Activated CD4-positive, alpha-beta T cell treated with anti-CD3 and anti-CD28 coated beads, Interleukin-2, amount 10 ng/mL, durations not matched to agents 7 days and 5 days (primary cell): ENCODE measurements around the gene RAN. TPM values are rescaled to one million over a fixed set of nuclear protein-coding genes. Genes with fewer than 3 reads are reported as not detected.

Experiments used
- CTCF ChIA-PET: fragments of 350-600 bp; sonication (Branson Sonifier 250); formaldehyde crosslinking; loops from one replicate; lab custom pipeline; 2021; ENCODE audit warnings: antibody characterized with exemption; lab: Charles Lee
- POLR2A ChIA-PET: fragments of 350-600 bp; sonication (Branson Sonifier 250); formaldehyde crosslinking; loops from one replicate; lab custom pipeline; 2021; ENCODE audit warnings: antibody characterized with exemption; lab: Charles Lee
- DNase-seq: peaks from one replicate; pipeline ENCODE4 v3.0.0-alpha.2; 2020
- H3K27ac Mint-ChIP-seq: one replicate; pipeline ENCODE4 v1.8.0; 2021; ENCODE audit warnings: mild to moderate bottlenecking, moderate library complexity, mixed read lengths
- H3K27me3 Mint-ChIP-seq: one replicate; pipeline ENCODE4 v1.8.0; 2021; ENCODE audit warnings: mixed read lengths
- H3K36me3 Mint-ChIP-seq: one replicate; pipeline ENCODE4 v1.8.0; 2021; ENCODE audit warnings: low read depth, mixed read lengths
- H3K4me1 Mint-ChIP-seq: one replicate; pipeline ENCODE4 v1.8.0; 2021; ENCODE audit warnings: mixed read lengths
- H3K4me3 Mint-ChIP-seq: one replicate; pipeline ENCODE4 v1.8.0; 2021; ENCODE audit warnings: mild to moderate bottlenecking, moderate library complexity, mixed read lengths
- H3K9me3 Mint-ChIP-seq: one replicate; pipeline ENCODE4 v1.8.0; 2021; ENCODE audit warnings: mixed read lengths
- total RNA-seq, 2 experiments: library from RNA; stranded (reverse); gene quantifications; one replicate each; pipeline ENCODE4 v1.2.3, GENCODE V29; 2021

The RAN gene
- total RNA-seq, 2 experiments from 2014 or later, result 1,033 to 1,124 TPM

- Mint-ChIP-seq H3K27me3 (peaks cover 15% of the 10 kb centered on the region), H3K4me3 (no peak overlapping the region), H3K9me3 (peaks cover 15% of the 10 kb centered on the region), H3K4me1 (no peaks in the 10 kb centered on the region), H3K27ac (no peak overlapping the region), H3K36me3 (no peaks in the 10 kb centered on the region)
- ChIA-PET POLR2A (no interaction called here), CTCF (no interaction called here)
- DNase-seq, result no peak
These were observed 37.2 kb downstream of the RAN start for GRCh38 chr12:130909111-130909510.

GRCh38 chr12:130911193-130911592 lies 39.3 kb downstream of the RAN start:
- H3K4me1 Mint-ChIP-seq, result no peaks in the 10 kb centered on the region
- H3K36me3 Mint-ChIP-seq, result no peaks in the 10 kb centered on the region
- DNase-seq, result no peak
- no peak overlapping the region for H3K4me3 Mint-ChIP-seq
- POLR2A ChIA-PET, result no interaction called here
- no peak overlapping the region for H3K27ac Mint-ChIP-seq
- CTCF ChIA-PET, result no interaction called here
- peaks cover 25% of the 10 kb centered on the region for H3K27me3 Mint-ChIP-seq
- H3K9me3 Mint-ChIP-seq, result peaks cover 15% of the 10 kb centered on the region

GRCh38 chr12:130911933-130912332 lies 40.1 kb downstream of the RAN start:
- Mint-ChIP-seq H3K36me3 (no peaks in the 10 kb centered on the region), H3K27me3 (peaks cover 33% of the 10 kb centered on the region), H3K9me3 (peaks cover 15% of the 10 kb centered on the region), H3K4me3 (no peak overlapping the region), H3K27ac (no peak overlapping the region), H3K4me1 (no peaks in the 10 kb centered on the region)
- CTCF ChIA-PET, result no interaction called here
- POLR2A ChIA-PET, result no interaction called here
- no peak for DNase-seq

- H3K4me3 Mint-ChIP-seq, result no peak overlapping the region
- peaks cover 5% of the 10 kb centered on the region for H3K9me3 Mint-ChIP-seq
- peak; percentile 11 for DNase-seq
- peaks cover 23% of the 10 kb centered on the region for H3K27me3 Mint-ChIP-seq
- no peak overlapping the region for H3K27ac Mint-ChIP-seq
- H3K4me1 Mint-ChIP-seq, result no peaks in the 10 kb centered on the region
- POLR2A ChIA-PET, result no interaction called here
- CTCF ChIA-PET, result interaction anchor here (0.6 kb wide), 1 partner anchor 207 kb away, joined by 3 read pairs; no protein-coding TSS in a partner anchor
- no peaks in the 10 kb centered on the region for H3K36me3 Mint-ChIP-seq
These were observed 44.5 kb downstream of the RAN start for GRCh38 chr12:130916241-130916911.

- no peaks in the 10 kb centered on the region for H3K36me3 Mint-ChIP-seq
- no peaks in the 10 kb centered on the region for H3K9me3 Mint-ChIP-seq
- peaks cover 22% of the 10 kb centered on the region for H3K27me3 Mint-ChIP-seq
- DNase-seq, result no peak
- POLR2A ChIA-PET, result no interaction called here
- H3K4me1 Mint-ChIP-seq, result no peaks in the 10 kb centered on the region
- CTCF ChIA-PET, result no interaction called here
- no peak overlapping the region for H3K27ac Mint-ChIP-seq
- H3K4me3 Mint-ChIP-seq, result no peak overlapping the region
These were observed 45.7 kb downstream of the RAN start for GRCh38 chr12:130917607-130918006.

GRCh38 chr12:130919086-130919485 lies 47.2 kb downstream of the RAN start:
- Mint-ChIP-seq H3K4me1 (no peaks in the 10 kb centered on the region), H3K4me3 (no peak overlapping the region), H3K9me3 (no peaks in the 10 kb centered on the region), H3K27ac (no peak overlapping the region), H3K27me3 (peaks cover 18% of the 10 kb centered on the region), H3K36me3 (no peaks in the 10 kb centered on the region)
- ChIA-PET POLR2A (no interaction called here), CTCF (no interaction called here)
- DNase-seq, result no peak

GRCh38 chr12:130920119-130920703 lies 48.3 kb downstream of the RAN start:
- no peak for DNase-seq
- H3K27ac Mint-ChIP-seq, result no peak overlapping the region
- no peak overlapping the region for H3K4me3 Mint-ChIP-seq
- no peaks in the 10 kb centered on the region for H3K36me3 Mint-ChIP-seq
- no peaks in the 10 kb centered on the region for H3K4me1 Mint-ChIP-seq
- peaks cover 12% of the 10 kb centered on the region for H3K27me3 Mint-ChIP-seq
- ChIA-PET CTCF (no interaction called here), POLR2A (no interaction called here)
- H3K9me3 Mint-ChIP-seq, result no peaks in the 10 kb centered on the region

- CTCF ChIA-PET, result no interaction called here
- H3K4me3 Mint-ChIP-seq, result no peak overlapping the region
- DNase-seq, result no peak
- H3K27ac Mint-ChIP-seq, result no peak overlapping the region
- H3K36me3 Mint-ChIP-seq, result no peaks in the 10 kb centered on the region
- POLR2A ChIA-PET, result no interaction called here
- H3K9me3 Mint-ChIP-seq, result no peaks in the 10 kb centered on the region
- no peaks in the 10 kb centered on the region for H3K4me1 Mint-ChIP-seq
- H3K27me3 Mint-ChIP-seq, result peaks cover 12% of the 10 kb centered on the region
These were observed 49.0 kb downstream of the RAN start for GRCh38 chr12:130920723-130921381.

- Mint-ChIP-seq H3K27ac (no peak overlapping the region), H3K9me3 (no peaks in the 10 kb centered on the region), H3K27me3 (peaks cover 3% of the 10 kb centered on the region), H3K36me3 (no peaks in the 10 kb centered on the region), H3K4me3 (no peak overlapping the region), H3K4me1 (no peaks in the 10 kb centered on the region)
- POLR2A ChIA-PET, result no interaction called here
- no peak for DNase-seq
- CTCF ChIA-PET, result no interaction called here
These were observed 50.7 kb downstream of the RAN start for GRCh38 chr12:130922511-130922953.

- no peak overlapping the region for H3K27ac Mint-ChIP-seq
- CTCF ChIA-PET, result no interaction called here
- no peak overlapping the region for H3K4me3 Mint-ChIP-seq
- no peaks in the 10 kb centered on the region for H3K4me1 Mint-ChIP-seq
- peaks cover 8% of the 10 kb centered on the region for H3K27me3 Mint-ChIP-seq
- H3K36me3 Mint-ChIP-seq, result no peaks in the 10 kb centered on the region
- POLR2A ChIA-PET, result no interaction called here
- H3K9me3 Mint-ChIP-seq, result no peaks in the 10 kb centered on the region
- no peak for DNase-seq
These were observed 53.2 kb downstream of the RAN start for GRCh38 chr12:130924966-130925665.

- no peak for DNase-seq
- CTCF ChIA-PET, result no interaction called here
- POLR2A ChIA-PET, result no interaction called here
- Mint-ChIP-seq H3K27me3 (peaks cover 8% of the 10 kb centered on the region), H3K4me1 (no peaks in the 10 kb centered on the region), H3K9me3 (no peaks in the 10 kb centered on the region), H3K36me3 (no peaks in the 10 kb centered on the region), H3K27ac (no peak overlapping the region), H3K4me3 (no peak overlapping the region)
These were observed 53.8 kb downstream of the RAN start for GRCh38 chr12:130925666-130926015.
